Kidney (tissue), 14 donors: ENCODE results near the gene NF2. TPM values are rescaled to one million over a fixed set of nuclear protein-coding genes. Genes with fewer than 3 reads are reported as not detected.

Experiments used
- DNase-seq, 5 donors: peaks; one replicate each; pipeline ENCODE4 v3.0.0-alpha.2; 2013 to 2020
- FAIRE-seq: peaks from 2 replicates; lab custom pipeline; 2012; peaks lifted over from hg19 to GRCh38; lab: Jason Lieb, UNC
- H3K27ac ChIP-seq, 2 donors: one replicate each; pipeline ENCODE4 v1.7.0; 2013; ENCODE audit warnings: low read depth in 2 of 2, low read length in 2 of 2, inconsistent platforms in 1 of 2
- H3K27me3 ChIP-seq: one replicate; pipeline ENCODE4 v1.7.1; 2013; ENCODE audit warnings: low read length, inconsistent platforms; ENCODE audit not compliant: control insufficient read depth, insufficient read depth
- H3K36me3 ChIP-seq, 3 donors: one replicate each; pipeline versions ENCODE4 v1.7.0 to v1.7.1; 2013; ENCODE audit warnings: low read length in 3 of 3, control low read depth in 1 of 3, inconsistent platforms in 1 of 3; ENCODE audit not compliant: insufficient read depth in 3 of 3, control insufficient read depth in 2 of 3
- H3K4me1 ChIP-seq, 3 donors: one replicate each; pipeline versions ENCODE4 v1.7.0 to v1.7.1; 2013; ENCODE audit warnings: low read length in 3 of 3, inconsistent platforms in 1 of 3, low read depth in 1 of 3; ENCODE audit not compliant: control insufficient read depth in 2 of 3, insufficient read depth in 2 of 3
- H3K4me3 ChIP-seq, 3 donors: one replicate each; pipeline versions ENCODE4 v1.7.0 to v1.8.1; 2013; ENCODE audit warnings: low read length in 3 of 3, control low read depth in 1 of 3, inconsistent platforms in 1 of 3
- H3K9ac ChIP-seq, 3 donors: one replicate each; pipeline versions ENCODE4 v1.7.0 to v1.7.1; 2013; ENCODE audit warnings: low read length in 3 of 3, control low read depth in 1 of 3, inconsistent platforms in 1 of 3
- H3K9me3 ChIP-seq, 3 donors: one replicate each; pipeline versions ENCODE4 v1.7.0 to v1.7.1; 2013; ENCODE audit warnings: low read length in 3 of 3, control low read depth in 1 of 3, inconsistent platforms in 1 of 3; ENCODE audit not compliant: control insufficient read depth in 2 of 3, insufficient read depth in 1 of 3
- CTCF ChIP-seq: IDR thresholded peaks from 3 replicates; pipeline ENCODE4 v1.5.1; 2012; ENCODE audit warnings: mild to moderate bottlenecking, moderate library complexity, borderline replicate concordance; ENCODE audit not compliant: insufficient read depth; ENCODE audit errors: extremely low read depth
- intact Hi-C: fragments of 100-400 bp; cut with DNase I; formaldehyde crosslinking; loops from one replicate; pipeline ENCODE4 v1.11.1; 2022
- polyA plus RNA-seq: library from polyadenylated mRNA; stranded (reverse); fragments of 350-450 nt; fragmentation: Illumina TruSeq; extraction: RNeasy Lipid Tissue Mini Kit (QIAGEN cat#74804); gene quantifications from one replicate; pipeline ENCODE4 v1.2.3, GENCODE V29; 2014; ENCODE audit warnings: low read depth, low replicate concordance; ENCODE audit not compliant: insufficient read depth
- total RNA-seq: library from RNA; stranded (reverse); fragmentation: NEBNext Ultra II Directional; extraction: Animal tissue kit (Norgen Biotek cat#: 25700); gene quantifications from one replicate; pipeline ENCODE4 v1.2.1, GENCODE V29; 2021
- donor health status: control.
- donor health status: control.
- donor health status: control.
- donor health status: control.
- donor health status: control.
- donor health status: DM: yes; HTN: yes; CAD: no.
- donor health status: Normal renal cell carcinoma (clear cell type).

Gene NF2
- total and polyA plus RNA-seq, 2 donors from 2014 or later, result 15.4 to 60.6 TPM

GRCh38 chr22:29641042-29641699 is 37.7 kb downstream of the NF2 start:
- no peak overlapping the region for H3K27ac ChIP-seq
- no peak for TF ChIP-seq CTCF
- intact Hi-C loops, result no loop called here
- peaks cover 0 to 8% (median 5%) of the 10 kb centered on the region in 3 donors for H3K4me1 ChIP-seq
- peak overlapping the region in 1 of 3 donors; percentile 23 for H3K4me3 ChIP-seq
- FAIRE-seq, result no peak
- H3K27me3 ChIP-seq, result no peaks in the 10 kb centered on the region
- DNase-seq, result peak in 3 of 5 donors; percentile 40 to 88 (median 80)
- no peaks in the 10 kb centered on the region for H3K9me3 ChIP-seq
- H3K36me3 ChIP-seq, result peaks cover 0 to 11% (median under 1%) of the 10 kb centered on the region in 3 donors
- no peak overlapping the region for H3K9ac ChIP-seq

- intact Hi-C loops, result no loop called here
- DNase-seq (no peak), FAIRE-seq (no peak)
- Histone ChIP-seq H3K36me3 (peaks cover 0 to 11% (median 3%) of the 10 kb centered on the region in 3 donors), H3K4me3 (no peak overlapping the region), H3K9me3 (no peaks in the 10 kb centered on the region), H3K27me3 (no peaks in the 10 kb centered on the region), H3K4me1 (peaks cover 0 to 5% (median 4%) of the 10 kb centered on the region in 3 donors), H3K9ac (no peak overlapping the region), H3K27ac (no peak overlapping the region)
- no peak for TF ChIP-seq CTCF
Measured at GRCh38 chr22:29641700-29642330, 38.4 kb downstream of the NF2 start.

- no peak for DNase-seq
- intact Hi-C loops, result no loop called here
- Histone ChIP-seq H3K9ac (no peak overlapping the region), H3K27me3 (no peaks in the 10 kb centered on the region), H3K4me3 (no peak overlapping the region), H3K27ac (no peak overlapping the region), H3K4me1 (peaks cover 0 to 5% (median 0%) of the 10 kb centered on the region in 3 donors), H3K36me3 (peaks cover 0 to 11% (median 3%) of the 10 kb centered on the region in 3 donors), H3K9me3 (no peaks in the 10 kb centered on the region)
- TF ChIP-seq CTCF, result no peak
- FAIRE-seq, result no peak
Measured at GRCh38 chr22:29642694-29643093, 39.3 kb downstream of the NF2 start.
